Suprapubic skin (tissue), 4 donors: ENCODE measurements around the gene TMEM63B. TPM values are rescaled to one million over a fixed set of nuclear protein-coding genes. Genes with fewer than 3 reads are reported as not detected.

Source experiments
- DNase-seq, 2 donors: peaks; one replicate each; pipeline ENCODE4 v3.0.0-alpha.2; 2019; ENCODE audit warnings: low spot score in 2 of 2
- H3K27ac ChIP-seq: fragments of 200-600 bp; sonication (generic); one replicate; pipeline ENCODE4 v1.5.1; 2019
- H3K27me3 ChIP-seq: fragments of 200-600 bp; sonication (generic); one replicate; pipeline ENCODE4 v1.5.1; 2019
- H3K36me3 ChIP-seq: fragments of 200-600 bp; sonication (generic); one replicate; pipeline ENCODE4 v1.5.1; 2019
- H3K4me1 ChIP-seq: fragments of 200-600 bp; sonication (generic); one replicate; pipeline ENCODE4 v1.5.1; 2019
- H3K4me3 ChIP-seq: fragments of 200-600 bp; sonication (generic); one replicate; pipeline ENCODE4 v1.5.1; 2019; ENCODE audit warnings: mild to moderate bottlenecking
- H3K9me3 ChIP-seq: fragments of 200-600 bp; sonication (generic); one replicate; pipeline ENCODE4 v1.5.1; 2019
- CTCF ChIP-seq, 2 donors: fragments of 200-600 bp in 1 of 2; fragments of 450-650 bp in 1 of 2; sonication (generic) in 1 of 2; IDR thresholded peaks; one replicate each; pipeline ENCODE4 v1.5.1; 2016 to 2019; ENCODE audit warnings: antibody characterized with exemption in 2 of 2, mild to moderate bottlenecking in 1 of 2, moderate library complexity in 1 of 2
- EP300 ChIP-seq: sonication (generic); formaldehyde crosslinking; IDR thresholded peaks from one replicate; pipeline ENCODE4 v1.6.1; 2017; ENCODE audit warnings: antibody characterized with exemption
- POLR2A ChIP-seq, 2 donors: fragments of 450-650 bp; IDR thresholded peaks; one replicate each; pipeline ENCODE4 v1.6.1; 2017; ENCODE audit warnings: antibody characterized with exemption in 2 of 2, mild to moderate bottlenecking in 2 of 2, moderate library complexity in 2 of 2
- POLR2AphosphoS5 ChIP-seq, 3 donors: sonication (generic); formaldehyde crosslinking; IDR thresholded peaks; one replicate each; pipeline ENCODE4 v1.6.1; 2017; ENCODE audit warnings: antibody characterized with exemption in 3 of 3
- WGBS: methylation state at CpG from one replicate; pipeline ENCODE4 v1.1.5; 2018; 5-methylcytosine and 5-hydroxymethylcytosine counted together
- total RNA-seq, 4 donors: library from RNA; depleted of rRNA; stranded (reverse); fragments of >200 nt; gene quantifications; one replicate each; pipeline ENCODE4 v1.1.0, GENCODE V29; 2016

Gene TMEM63B
- total RNA-seq, 4 donors from 2014 or later = 71.5 to 89.0 (median 84.5) TPM

- TF ChIP-seq POLR2AphosphoS5 (IDR thresholded peaks at IDR 0.05) (no peak), CTCF (IDR thresholded peaks at IDR 0.05) (no peak), POLR2A (IDR thresholded peaks at IDR 0.05) (no peak), EP300 (no peak)
- no peaks in the 10 kb centered on the region for H3K27me3 ChIP-seq
- no peak overlapping the region for H3K27ac ChIP-seq
- DNase-seq = no peak
- H3K9me3 ChIP-seq = no peaks in the 10 kb centered on the region
- H3K4me1 ChIP-seq = peaks cover 28% of the 10 kb centered on the region
- no peak overlapping the region for H3K4me3 ChIP-seq
- 82% methylated on average over 12 of the region's 12 CpGs for WGBS
- H3K36me3 ChIP-seq = no peaks in the 10 kb centered on the region
Measured at GRCh38 chr6:44171899-44172546, 44.7 kb downstream of the TMEM63B start.

- peaks cover 35% of the 10 kb centered on the region for H3K4me1 ChIP-seq
- no peaks in the 10 kb centered on the region for H3K36me3 ChIP-seq
- no peak overlapping the region for H3K27ac ChIP-seq
- no peak overlapping the region for H3K4me3 ChIP-seq
- H3K9me3 ChIP-seq = no peaks in the 10 kb centered on the region
- TF ChIP-seq POLR2AphosphoS5 (IDR thresholded peaks at IDR 0.05) (no peak), CTCF (IDR thresholded peaks at IDR 0.05) (peak; percentile 85 to 86), EP300 (no peak), POLR2A (IDR thresholded peaks at IDR 0.05) (no peak)
- 22% methylated on average over 15 of the region's 15 CpGs for WGBS
- H3K27me3 ChIP-seq = no peaks in the 10 kb centered on the region
- peak; percentile 91 to 94 for DNase-seq
Measured at GRCh38 chr6:44172731-44173500, 45.6 kb downstream of the TMEM63B start.

DNA sequence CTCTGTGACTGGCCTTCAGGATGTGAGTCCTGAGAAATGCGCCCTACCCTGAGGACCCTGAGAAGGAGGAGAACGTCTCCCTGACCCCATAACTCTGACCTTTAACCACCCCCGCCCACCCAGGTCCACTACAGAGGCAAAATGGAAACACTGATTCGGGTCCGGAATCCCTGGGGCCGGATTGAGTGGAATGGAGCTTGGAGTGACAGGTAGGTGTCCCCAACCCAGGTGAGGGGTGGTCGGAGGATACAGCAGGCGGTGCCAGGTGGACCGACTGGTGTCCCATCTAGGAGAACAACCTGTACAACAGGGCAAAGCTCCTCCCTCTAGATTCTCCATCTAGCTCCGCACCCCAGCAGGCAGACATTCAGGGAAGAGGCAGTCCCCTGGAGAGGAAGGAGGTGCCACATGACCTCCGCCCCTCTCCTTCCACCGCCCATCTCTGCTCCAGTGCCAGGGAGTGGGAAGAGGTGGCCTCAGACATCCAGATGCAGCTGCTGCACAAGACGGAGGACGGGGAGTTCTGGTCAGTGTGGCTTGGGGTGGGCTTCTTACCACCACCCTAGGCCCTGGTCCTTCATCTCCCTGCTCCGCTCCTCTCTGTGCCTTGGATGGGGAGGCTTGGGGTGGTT, 48.9 kb downstream of the TMEM63B start:
- Histone ChIP-seq H3K36me3 (no peaks in the 10 kb centered on the region), H3K27ac (no peak overlapping the region)
- WGBS = 74% methylated on average over 14 of the region's 15 CpGs

DNA sequence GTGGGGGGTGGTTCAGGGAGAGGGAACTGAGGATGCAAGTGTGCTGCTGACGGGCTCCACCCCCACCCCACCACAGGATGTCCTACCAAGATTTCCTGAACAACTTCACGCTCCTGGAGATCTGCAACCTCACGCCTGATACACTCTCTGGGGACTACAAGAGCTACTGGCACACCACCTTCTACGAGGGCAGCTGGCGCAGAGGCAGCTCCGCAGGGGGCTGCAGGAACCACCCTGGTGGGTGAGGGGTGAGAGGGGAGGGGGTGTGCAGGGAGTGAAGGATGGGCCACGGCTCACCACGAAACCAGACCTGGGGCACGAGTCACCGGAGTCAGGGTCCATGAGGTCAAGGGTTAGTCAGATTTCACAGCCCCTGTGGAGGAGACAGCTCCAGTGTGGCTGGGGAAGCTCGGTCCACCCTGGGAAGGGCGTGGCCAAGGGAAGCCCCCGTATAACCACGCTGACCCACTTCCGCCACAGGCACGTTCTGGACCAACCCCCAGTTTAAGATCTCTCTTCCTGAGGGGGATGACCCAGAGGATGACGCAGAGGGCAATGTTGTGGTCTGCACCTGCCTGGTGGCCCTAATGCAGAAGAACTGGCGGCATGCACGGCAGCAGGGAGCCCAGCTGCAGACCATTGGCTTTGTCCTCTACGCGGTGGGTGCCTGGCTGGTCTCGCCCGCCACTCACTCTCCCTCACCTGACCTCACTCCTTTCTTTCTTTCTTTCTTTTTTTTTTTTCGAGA, 49.6 kb downstream of the TMEM63B start:
- Histone ChIP-seq H3K27ac (no peak overlapping the region), H3K27me3 (no peaks in the 10 kb centered on the region), H3K36me3 (no peaks in the 10 kb centered on the region), H3K4me1 (peaks cover 32% of the 10 kb centered on the region), H3K4me3 (no peak overlapping the region), H3K9me3 (no peaks in the 10 kb centered on the region)
- 75% methylated on average over 23 of the region's 24 CpGs for WGBS
- DNase-seq = no peak
- TF ChIP-seq EP300 = no peak
- no peak for TF ChIP-seq CTCF (IDR thresholded peaks at IDR 0.05)
- TF ChIP-seq POLR2A (IDR thresholded peaks at IDR 0.05) = no peak
- TF ChIP-seq POLR2AphosphoS5 (IDR thresholded peaks at IDR 0.05) = no peak

More for the DNA sequence above, 48.9 kb downstream of the TMEM63B start:
- no peak for DNase-seq
- Histone ChIP-seq H3K4me3 (no peak overlapping the region), H3K27me3 (no peaks in the 10 kb centered on the region), H3K4me1 (peaks cover 32% of the 10 kb centered on the region), H3K9me3 (no peaks in the 10 kb centered on the region)
- TF ChIP-seq POLR2AphosphoS5 (IDR thresholded peaks at IDR 0.05) (no peak), POLR2A (IDR thresholded peaks at IDR 0.05) (no peak), CTCF (IDR thresholded peaks at IDR 0.05) (no peak), EP300 (no peak)
